ENCODE results near the gene NOTCH2.

NOTCH2 gene

GRCh38 chr1:119865627-119866026 lies 203.8 kb downstream of the NOTCH2 start:
- no peak overlapping the region for H3K4me3 ChIP-seq (replicated peaks; ENCODE audit: low read depth, low read length)
- no peak for TF ChIP-seq CTCF (IDR thresholded peaks at IDR 0.05; ENCODE audit: low read length, missing control alignments)
- peak; percentile 39 for DNase-seq (ENCODE audit: low read depth)

- TF ChIP-seq CTCF (IDR thresholded peaks at IDR 0.05; ENCODE audit: low read length, missing control alignments), result no peak
- no peak for DNase-seq (ENCODE audit: low read depth)
- H3K4me3 ChIP-seq (replicated peaks; ENCODE audit: low read depth, low read length), result no peak overlapping the region
These were observed 207.2 kb downstream of the NOTCH2 start for GRCh38 chr1:119862276-119862675.
